Adrenal gland (tissue), 5 donors: ENCODE measurements around the gene MNAT1.

Experiments
- CTCF ChIP-seq, 6 experiments: fragments of 450-650 bp in 4 of 6; fragments of 200-600 bp in 2 of 6; sonication (generic) in 1 of 6; IDR thresholded peaks; 1 replicate in 5 of 6; 2 replicates in 1 of 6; pipeline versions ENCODE4 v1.5.1 to v1.8.0; 2016 to 2021; ENCODE audit warnings: antibody characterized with exemption in 6 of 6, mild to moderate bottlenecking in 2 of 6, moderate library complexity in 1 of 6
- POLR2A ChIP-seq, 2 donors: fragments of 450-650 bp; IDR thresholded peaks; one replicate each; pipeline ENCODE4 v1.6.1; 2017; ENCODE audit warnings: antibody characterized with exemption in 2 of 2, mild to moderate bottlenecking in 2 of 2, moderate library complexity in 1 of 2
- donor health status: DM: no; HTN: no; CAD: no.

- no peak for TF ChIP-seq CTCF (IDR thresholded peaks at IDR 0.05)
- TF ChIP-seq POLR2A (IDR thresholded peaks at IDR 0.05) = no peak
Measured at GRCh38 chr14:60922050-60922449, 187.5 kb downstream of the MNAT1 start.
